IPS-20b (cell line): ENCODE measurements around the gene GNA15.

ENCODE experiments used
- H3K27ac ChIP-seq: one replicate; pipeline ENCODE4 v1.5.1; 2013; ENCODE audit warnings: low read length
- H3K27me3 ChIP-seq: 2 replicates; pipeline ENCODE4 v1.6.1; 2013; ENCODE audit warnings: mild to moderate bottlenecking, low read length, inconsistent platforms; ENCODE audit not compliant: insufficient read depth
- H3K36me3 ChIP-seq: 2 replicates; pipeline ENCODE4 v1.6.1; 2013; ENCODE audit warnings: low read depth, mild to moderate bottlenecking, inconsistent platforms, low read length, moderate library complexity; ENCODE audit not compliant: insufficient read depth
- H3K4me1 ChIP-seq: 2 replicates; pipeline ENCODE4 v1.6.1; 2013; ENCODE audit warnings: mild to moderate bottlenecking, control low read depth, inconsistent platforms, low read length, moderate library complexity; ENCODE audit not compliant: insufficient read depth
- H3K4me3 ChIP-seq: 2 replicates; pipeline ENCODE4 v1.5.1; 2013; ENCODE audit warnings: mild to moderate bottlenecking, low read length, inconsistent platforms
- H3K9ac ChIP-seq: 2 replicates; pipeline ENCODE4 v1.6.1; 2013; ENCODE audit warnings: low read depth, mild to moderate bottlenecking, inconsistent platforms, low read length, moderate library complexity
- H3K9me3 ChIP-seq: 2 replicates; pipeline ENCODE4 v1.6.1; 2013; ENCODE audit warnings: mild to moderate bottlenecking, low read depth, low read length, inconsistent platforms; ENCODE audit not compliant: insufficient read depth

Gene GNA15

GRCh38 chr19:3099347-3100145, 36.3 kb upstream of the GNA15 start:
- peaks cover 4% of the 10 kb centered on the region; the same call in 1 of the 2 replicates for H3K27me3 ChIP-seq
- no peak overlapping the region for H3K9ac ChIP-seq

GRCh38 chr19:3100331-3100730, 35.5 kb upstream of the GNA15 start:
- no peak overlapping the region for H3K4me3 ChIP-seq
- no peaks in the 10 kb centered on the region for H3K9me3 ChIP-seq
- peaks cover 4% of the 10 kb centered on the region; the same call in 1 of the 2 replicates for H3K4me1 ChIP-seq
- no peak overlapping the region for H3K27ac ChIP-seq
- H3K9ac ChIP-seq = no peak overlapping the region
- no peaks in the 10 kb centered on the region for H3K36me3 ChIP-seq
- H3K27me3 ChIP-seq = no peaks in the 10 kb centered on the region; the same call in 1 of the 2 replicates

More at GRCh38 chr19:3099347-3100145, 36.3 kb upstream of the GNA15 start:
- Histone ChIP-seq H3K4me3 (no peak overlapping the region), H3K27ac (no peak overlapping the region), H3K9me3 (no peaks in the 10 kb centered on the region), H3K36me3 (no peaks in the 10 kb centered on the region), H3K4me1 (peaks cover 7% of the 10 kb centered on the region; the same call in 1 of the 2 replicates)

- no peaks in the 10 kb centered on the region for H3K36me3 ChIP-seq
- H3K27ac ChIP-seq = no peak overlapping the region
- H3K9me3 ChIP-seq = no peaks in the 10 kb centered on the region
- no peaks in the 10 kb centered on the region for H3K27me3 ChIP-seq
- no peaks in the 10 kb centered on the region; the same call in 1 of the 2 replicates for H3K4me1 ChIP-seq
- H3K4me3 ChIP-seq = no peak overlapping the region
- no peak overlapping the region for H3K9ac ChIP-seq
Observed at GRCh38 chr19:3100747-3101730, 34.8 kb upstream of the GNA15 start.

- Histone ChIP-seq H3K27ac (no peak overlapping the region), H3K9ac (no peak overlapping the region), H3K27me3 (no peaks in the 10 kb centered on the region), H3K4me1 (no peaks in the 10 kb centered on the region), H3K4me3 (no peak overlapping the region), H3K9me3 (no peaks in the 10 kb centered on the region), H3K36me3 (no peaks in the 10 kb centered on the region)
Observed at GRCh38 chr19:3102239-3103140, 33.3 kb upstream of the GNA15 start.

- Histone ChIP-seq H3K9me3 (no peaks in the 10 kb centered on the region), H3K9ac (no peak overlapping the region), H3K4me1 (no peaks in the 10 kb centered on the region), H3K4me3 (no peak overlapping the region), H3K27me3 (no peaks in the 10 kb centered on the region), H3K27ac (no peak overlapping the region), H3K36me3 (no peaks in the 10 kb centered on the region)
Observed at GRCh38 chr19:3104708-3104983, 31.2 kb upstream of the GNA15 start.

GRCh38 chr19:3105641-3106508, 30.0 kb upstream of the GNA15 start:
- H3K4me1 ChIP-seq = no peaks in the 10 kb centered on the region
- H3K9ac ChIP-seq = no peak overlapping the region
- no peaks in the 10 kb centered on the region for H3K9me3 ChIP-seq
- H3K27ac ChIP-seq = no peak overlapping the region
- H3K27me3 ChIP-seq = no peaks in the 10 kb centered on the region
- H3K4me3 ChIP-seq = no peak overlapping the region
- H3K36me3 ChIP-seq = no peaks in the 10 kb centered on the region

- no peak overlapping the region for H3K4me3 ChIP-seq
- H3K4me1 ChIP-seq = no peaks in the 10 kb centered on the region
- H3K27me3 ChIP-seq = no peaks in the 10 kb centered on the region
- H3K27ac ChIP-seq = no peak overlapping the region
- no peaks in the 10 kb centered on the region for H3K36me3 ChIP-seq
- no peaks in the 10 kb centered on the region for H3K9me3 ChIP-seq
- H3K9ac ChIP-seq = no peak overlapping the region
Observed at GRCh38 chr19:3106509-3107141, 29.2 kb upstream of the GNA15 start.

- Histone ChIP-seq H3K9me3 (no peaks in the 10 kb centered on the region), H3K9ac (no peak overlapping the region), H3K27me3 (no peaks in the 10 kb centered on the region), H3K4me1 (no peaks in the 10 kb centered on the region), H3K27ac (no peak overlapping the region), H3K36me3 (no peaks in the 10 kb centered on the region), H3K4me3 (no peak overlapping the region)
Observed at GRCh38 chr19:3107658-3108057, 28.2 kb upstream of the GNA15 start.

GRCh38 chr19:3108775-3109174, 27.1 kb upstream of the GNA15 start:
- Histone ChIP-seq H3K36me3 (no peaks in the 10 kb centered on the region), H3K9me3 (no peaks in the 10 kb centered on the region), H3K27me3 (no peaks in the 10 kb centered on the region), H3K4me1 (no peaks in the 10 kb centered on the region), H3K9ac (no peak overlapping the region), H3K27ac (no peak overlapping the region), H3K4me3 (no peak overlapping the region)

GRCh38 chr19:3109491-3109890, 26.3 kb upstream of the GNA15 start:
- Histone ChIP-seq H3K36me3 (no peaks in the 10 kb centered on the region), H3K27ac (no peak overlapping the region), H3K27me3 (no peaks in the 10 kb centered on the region), H3K4me3 (no peak overlapping the region), H3K9me3 (no peaks in the 10 kb centered on the region), H3K9ac (no peak overlapping the region), H3K4me1 (no peaks in the 10 kb centered on the region)
